ENCODE results near the gene TPCN2.

Gene TPCN2

DNA sequence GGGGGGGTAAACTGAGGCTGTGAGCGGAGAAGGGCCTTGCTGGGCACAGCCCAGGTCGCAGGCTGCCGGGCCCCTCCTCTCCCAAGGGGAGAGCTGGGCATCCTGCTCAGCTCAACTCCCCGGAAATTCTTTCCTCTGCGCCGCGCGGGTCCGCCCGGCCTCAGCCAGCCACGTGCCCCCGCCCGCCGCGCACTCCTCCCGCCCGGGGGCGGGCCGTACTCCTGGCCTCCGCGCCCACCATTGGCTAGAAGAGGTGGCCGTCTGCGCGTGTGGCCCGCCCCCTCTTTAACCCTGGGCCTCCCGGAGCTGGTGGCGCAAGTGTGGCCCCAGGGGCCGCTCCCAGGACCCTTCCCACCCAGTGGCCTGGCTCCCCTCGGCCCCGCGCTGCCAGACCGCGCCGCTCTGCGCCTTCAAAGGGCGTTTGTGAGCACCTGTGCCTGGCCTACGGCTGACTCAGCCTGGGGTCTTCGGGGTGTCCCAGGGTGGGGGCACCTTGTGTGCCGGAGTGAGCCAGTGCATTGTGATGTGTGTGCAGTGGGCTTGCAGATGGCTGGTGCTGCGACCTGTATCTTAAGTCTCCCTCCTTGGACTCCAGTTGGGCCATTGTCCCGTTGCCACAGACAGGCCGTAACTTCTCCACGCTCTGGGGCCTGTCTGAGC is 37.6 kb upstream of the TPCN2 start:
- DNase-seq = peak in 1 of 2 experiments; percentile 19

- no peak for DNase-seq
Measured at GRCh38 chr11:69011624-69012091, 37.1 kb upstream of the TPCN2 start.

DNA sequence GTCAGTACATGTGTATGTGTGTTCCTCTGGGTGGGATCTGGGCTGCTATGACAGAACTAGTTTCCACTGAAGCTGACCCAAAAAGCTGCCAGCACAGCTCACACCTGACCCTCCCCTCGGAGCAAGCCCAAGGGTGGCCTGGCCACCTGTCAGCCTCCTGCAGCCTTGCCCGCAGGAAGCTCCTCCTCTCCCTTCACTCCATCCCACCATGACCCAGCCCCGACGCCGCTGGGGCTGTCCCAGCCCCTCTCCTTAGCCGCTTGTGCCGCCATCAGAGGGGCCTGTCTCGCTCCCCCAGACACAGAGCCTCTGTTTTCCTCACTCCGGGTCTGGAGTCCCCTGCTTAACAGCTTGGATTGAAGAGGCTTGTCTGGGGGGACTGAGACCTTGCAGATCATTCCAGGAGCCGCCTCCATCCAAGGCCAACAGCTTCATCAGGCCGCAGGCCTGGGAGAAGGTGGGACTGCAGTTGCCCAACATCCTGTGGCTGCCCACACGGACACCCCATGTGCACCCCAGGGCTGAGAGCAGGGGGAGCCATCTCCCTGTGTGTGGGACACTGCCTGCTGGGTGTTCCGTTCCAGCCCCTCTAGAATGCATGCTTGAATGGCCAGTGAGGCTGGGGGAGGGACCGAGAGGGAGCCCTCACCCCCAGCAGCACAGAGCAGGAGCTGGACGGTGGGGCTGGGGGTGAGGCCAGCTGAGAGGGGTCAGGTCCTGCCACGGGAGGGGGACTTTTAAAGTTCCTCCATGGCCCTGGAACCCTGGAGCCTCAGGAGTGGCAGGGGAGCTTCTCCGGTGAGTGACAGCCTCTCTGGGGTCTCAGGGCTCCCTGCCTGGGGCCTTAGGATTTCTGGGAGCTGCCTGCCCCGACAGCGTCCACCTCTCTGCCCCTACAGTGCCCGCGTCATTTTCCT is 36.4 kb upstream of the TPCN2 start:
- DNase-seq = no peak

- DNase-seq = peak in 1 of 2 experiments; percentile 11
Measured at GRCh38 chr11:69013009-69013951, 35.5 kb upstream of the TPCN2 start, which contains the start of gene MRGPRF. Gene MRGPRF, minus strand, starts transcription at chr11:69013246. Its CDS starts 3,345 bp downstream, at chr11:69009901.

DNA sequence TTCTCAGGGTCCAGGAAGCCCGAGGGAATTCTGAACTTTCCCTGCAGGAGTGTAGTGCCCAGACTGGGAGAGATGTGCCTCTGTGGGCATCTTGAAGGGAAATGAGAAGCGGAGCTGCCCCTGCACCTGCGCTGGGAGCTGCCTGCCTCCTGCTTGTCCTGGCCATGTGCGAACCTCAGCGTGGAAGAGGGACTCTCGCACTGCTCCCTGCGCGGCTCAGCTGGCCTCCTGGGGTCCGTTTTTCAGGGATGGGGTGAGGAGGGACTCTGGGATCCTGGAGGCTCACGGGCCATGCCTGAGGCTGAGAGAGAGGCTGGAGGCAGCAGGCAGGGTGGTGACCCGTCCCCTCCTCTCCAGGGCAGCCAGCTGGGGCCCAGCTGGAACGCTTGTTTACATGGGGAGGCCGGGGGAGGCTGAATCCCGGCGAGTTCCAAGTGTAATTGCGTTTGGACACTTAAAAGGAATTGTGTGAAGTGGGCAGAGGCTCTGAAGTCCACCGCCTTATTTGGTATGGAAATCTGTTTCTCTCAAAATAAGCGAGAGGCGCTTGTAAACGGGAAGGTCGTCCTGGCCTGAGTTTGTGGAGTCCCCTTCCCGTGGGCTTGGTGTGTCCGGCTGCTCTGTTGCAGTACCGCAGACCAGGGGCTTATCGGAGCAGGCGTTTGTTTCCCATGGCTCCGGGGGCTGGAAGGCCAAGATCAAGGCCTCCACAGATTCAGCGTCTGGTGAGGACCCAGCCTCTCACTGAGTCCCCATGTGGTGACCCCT is 34.5 kb upstream of the TPCN2 start:
- no peak for DNase-seq

- no peak for DNase-seq
Measured at GRCh38 chr11:69014898-69015549, 33.7 kb upstream of the TPCN2 start.

- no peak for DNase-seq
Measured at GRCh38 chr11:69017951-69018350, 30.8 kb upstream of the TPCN2 start.

DNA sequence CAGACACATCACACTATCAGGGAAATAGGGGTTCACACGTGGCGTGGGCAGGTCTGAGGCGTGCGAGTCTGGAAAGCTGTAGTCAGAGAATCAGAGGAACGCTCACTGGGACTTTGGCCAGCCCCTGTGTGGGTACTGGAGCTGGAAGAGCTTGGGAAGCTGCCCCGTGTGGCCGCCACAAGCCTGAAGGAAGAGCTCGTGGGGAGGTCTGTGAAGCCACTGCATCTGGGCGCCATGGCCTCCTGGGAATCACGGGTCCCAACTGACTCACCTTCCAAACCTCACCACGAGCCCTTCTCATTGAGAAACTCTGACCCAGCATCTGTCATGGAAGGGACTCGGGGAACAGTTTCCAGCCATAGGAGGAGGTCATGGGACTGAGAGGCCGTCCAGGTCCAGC is 29.8 kb upstream of the TPCN2 start:
- no peak for DNase-seq

- DNase-seq = no peak
Measured at GRCh38 chr11:69022260-69022659, 26.5 kb upstream of the TPCN2 start.

DNA sequence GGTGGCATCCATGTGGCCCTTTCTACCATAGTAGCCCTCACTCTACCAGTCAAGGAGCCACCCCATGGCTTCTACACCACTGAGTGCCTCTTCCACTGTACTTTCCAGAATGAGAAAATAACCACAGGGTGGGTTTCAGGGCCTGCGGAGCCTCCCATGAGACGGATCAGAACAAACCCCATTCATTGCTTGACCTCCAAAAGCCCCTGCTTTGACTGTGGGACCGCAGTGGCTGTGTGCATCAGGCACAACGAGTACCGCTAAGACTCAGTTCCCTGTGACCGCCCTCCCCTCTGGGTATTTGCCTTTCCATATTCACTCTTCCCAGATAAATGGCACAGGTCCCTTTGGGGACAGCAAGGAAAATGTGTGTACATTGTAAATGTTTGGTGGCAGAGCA is 24.2 kb upstream of the TPCN2 start:
- DNase-seq = no peak

DNA sequence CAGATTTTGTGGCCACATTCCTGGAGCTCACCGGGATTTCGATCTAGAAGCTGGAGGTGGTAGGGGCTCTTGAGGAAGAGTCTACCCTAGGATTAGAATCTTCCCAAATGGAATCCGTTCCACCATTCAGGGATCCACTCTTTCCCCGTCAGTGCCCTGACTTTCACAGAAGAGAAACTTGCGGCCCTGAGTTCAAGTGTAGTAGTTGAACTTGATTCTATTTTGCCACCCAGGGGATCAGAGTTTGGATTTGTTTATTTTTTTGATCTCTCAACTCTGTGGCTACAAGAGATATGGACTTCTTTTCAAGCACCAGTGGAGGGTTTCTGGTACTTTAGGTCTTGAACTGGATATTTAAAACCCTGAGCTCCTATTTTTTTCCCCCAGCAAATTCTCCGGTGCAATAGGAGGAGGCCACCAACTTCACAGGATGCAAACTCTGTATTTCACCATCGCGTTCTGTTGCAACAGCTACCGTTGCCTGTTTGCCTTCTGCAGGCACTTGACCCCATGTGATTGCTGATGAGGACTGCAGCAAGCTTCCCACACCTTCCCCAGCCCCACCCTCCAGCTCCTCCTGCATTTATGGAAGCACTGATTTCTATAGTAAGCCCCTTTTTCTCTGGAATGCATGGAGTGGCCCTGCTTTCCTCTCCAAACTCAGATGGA is 20.9 kb upstream of the TPCN2 start:
- DNase-seq = no peak

GRCh38 chr11:69030301-69030700 is 18.4 kb upstream of the TPCN2 start:
- DNase-seq = no peak

GRCh38 chr11:69032833-69033232 is 15.9 kb upstream of the TPCN2 start:
- no peak for DNase-seq

DNA sequence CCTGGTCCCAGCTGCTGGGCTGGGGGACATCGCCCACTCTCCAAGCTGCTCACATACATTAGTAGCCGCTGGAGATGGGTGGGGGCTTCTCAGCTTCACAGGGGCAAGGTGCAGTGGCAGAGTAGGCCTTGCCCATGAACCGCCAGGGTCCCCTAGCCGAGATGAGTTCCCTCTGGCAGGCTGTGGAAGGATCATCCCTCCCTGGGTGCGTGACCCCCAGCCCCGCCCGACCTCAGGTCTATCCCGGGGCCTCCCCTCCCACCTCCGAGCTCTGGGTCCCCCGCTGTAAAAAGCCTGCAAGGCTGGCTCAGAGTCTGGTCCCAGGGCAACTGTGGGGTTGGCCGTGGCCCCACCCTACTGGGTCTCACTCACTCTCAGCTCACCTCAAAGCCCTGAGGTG is 15.3 kb upstream of the TPCN2 start:
- no peak for DNase-seq

DNA sequence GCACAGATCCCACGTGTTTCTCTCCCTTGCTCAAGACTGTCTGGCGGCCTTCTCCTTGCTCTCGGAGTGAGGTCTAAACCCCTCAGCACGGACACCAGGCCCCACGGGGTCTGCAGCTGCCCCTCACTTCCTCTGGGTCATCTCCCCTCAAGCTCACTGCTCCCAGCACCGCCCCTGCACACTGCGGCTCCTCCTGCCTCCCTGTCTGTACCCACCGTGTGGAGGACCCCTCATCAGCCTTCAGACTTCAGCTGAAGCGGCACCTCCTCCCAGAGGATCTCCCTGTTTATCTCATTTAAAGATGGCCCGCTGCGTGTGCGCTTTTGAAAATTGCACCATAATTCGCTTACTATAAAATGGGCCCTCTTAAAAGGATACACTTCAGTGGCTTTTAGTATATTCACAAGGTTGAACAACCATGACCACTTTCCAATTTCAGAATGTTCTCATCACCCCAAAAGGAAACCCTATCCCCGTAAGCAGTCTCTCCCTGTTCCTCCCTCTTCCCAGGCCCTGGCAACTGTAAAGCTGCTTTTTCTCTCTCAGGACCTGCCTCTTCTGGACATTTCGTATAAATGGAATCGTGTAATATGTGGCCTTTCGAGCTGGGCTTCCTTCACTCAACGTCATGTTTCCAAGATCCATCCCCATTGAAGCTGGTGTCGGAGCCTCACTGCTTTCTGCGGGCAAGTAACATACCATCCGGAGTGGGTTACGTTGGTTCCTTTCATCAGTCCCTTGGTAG is 14.4 kb upstream of the TPCN2 start:
- DNase-seq = no peak

- DNase-seq = no peak
Measured at GRCh38 chr11:69035150-69035945, 13.4 kb upstream of the TPCN2 start.

GRCh38 chr11:69035946-69036340 is 12.8 kb upstream of the TPCN2 start:
- DNase-seq = no peak

DNA sequence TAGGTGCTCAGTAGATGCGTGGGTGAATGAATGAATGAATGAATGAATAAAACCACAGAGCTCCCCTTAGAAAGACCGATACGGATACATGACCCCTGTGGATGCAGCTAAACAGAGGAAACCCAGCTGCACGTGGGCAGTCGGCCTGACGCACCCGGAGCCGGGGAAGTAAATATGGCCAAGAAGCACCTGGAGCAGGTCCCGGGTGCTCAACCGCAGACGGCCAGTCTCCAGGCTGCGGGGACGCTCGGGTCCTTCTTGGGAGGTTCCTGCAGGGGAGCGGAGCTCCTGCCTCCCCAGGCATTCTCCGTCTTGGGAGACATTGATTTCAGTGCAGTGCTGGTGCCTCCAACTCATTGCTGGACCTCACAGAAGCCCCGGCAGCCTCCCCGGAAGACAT is 11.7 kb upstream of the TPCN2 start:
- no peak for DNase-seq

GRCh38 chr11:69037544-69037943 is 11.2 kb upstream of the TPCN2 start:
- DNase-seq = no peak

All from SW 1271 (cell line).